Measurements from ENCODE around the gene RBM33.

RBM33 gene

GRCh38 chr7:155644971-155645509 lies 579 bp downstream of the RBM33 start (continued):
- TF ChIP-seq HIC1 (tag by site-specific recombination; IDR thresholded peaks at IDR 0.05) (no peak), ZNF266 (tag by site-specific recombination; IDR thresholded peaks at IDR 0.05; ENCODE audit: low read depth) (no peak), ZNF48 (tag by site-specific recombination; IDR thresholded peaks at IDR 0.05) (no peak), ZNF571 (tag by site-specific recombination; IDR thresholded peaks at IDR 0.05) (no peak), ZBTB49 (tag by site-specific recombination; IDR thresholded peaks at IDR 0.05; ENCODE audit: low read depth) (no peak), INSM2 (tag by site-specific recombination; IDR thresholded peaks at IDR 0.05) (no peak), ZNF473 (tag by site-specific recombination; IDR thresholded peaks at IDR 0.05) (no peak), ZNF560 (tag by site-specific recombination; IDR thresholded peaks at IDR 0.05; ENCODE audit: borderline replicate concordance) (no peak), TSHZ1 (tag by site-specific recombination; IDR thresholded peaks at IDR 0.05; ENCODE audit: borderline replicate concordance) (no peak), ZNF138 (tag by site-specific recombination; IDR thresholded peaks at IDR 0.05; ENCODE audit: borderline replicate concordance) (no peak), KLF1 (tag by site-specific recombination; IDR thresholded peaks at IDR 0.05) (no peak), ZNF23 (tag by site-specific recombination; IDR thresholded peaks at IDR 0.05; ENCODE audit: borderline replicate concordance) (no peak), ZNF211 (tag by site-specific recombination; IDR thresholded peaks at IDR 0.05; ENCODE audit: low read depth) (no peak), KLF10 (tag by site-specific recombination; IDR thresholded peaks at IDR 0.05) (no peak), ZNF155 (tag by site-specific recombination; IDR thresholded peaks at IDR 0.05) (no peak), OSR2 (tag by site-specific recombination; IDR thresholded peaks at IDR 0.05) (no peak), ZNF76 (tag by site-specific recombination; IDR thresholded peaks at IDR 0.05; ENCODE audit: borderline replicate concordance, low read depth) (peak; percentile 66; the same call in 1 of the 2 replicates), ZNF843 (tag by site-specific recombination; IDR thresholded peaks at IDR 0.05) (0 out of 2 replicates have a peak, but pooled peaks have one; percentile 11), ZNF394 (tag by site-specific recombination; IDR thresholded peaks at IDR 0.05; ENCODE audit: borderline replicate concordance) (no peak; the same call in 1 of the 2 replicates), ZNF664 (tag by site-specific recombination; IDR thresholded peaks at IDR 0.05) (no peak), ZNF677 (tag by site-specific recombination; IDR thresholded peaks at IDR 0.05) (no peak), WT1 (tag by site-specific recombination; IDR thresholded peaks at IDR 0.05) (no peak), ZNF132 (tag by site-specific recombination; IDR thresholded peaks at IDR 0.05; ENCODE audit: borderline replicate concordance) (no peak), ZNF639 (tag by site-specific recombination; IDR thresholded peaks at IDR 0.05) (no peak), ZNF626 (tag by site-specific recombination; IDR thresholded peaks at IDR 0.05) (no peak)
